ENCODE data around the gene RPL10A.
"Not testable (repeated sequence)": the region's sequence is repeated elsewhere in the genome, so short reads cannot be mapped to it uniquely, and the experiment has no call there.

Gene RPL10A

DNA sequence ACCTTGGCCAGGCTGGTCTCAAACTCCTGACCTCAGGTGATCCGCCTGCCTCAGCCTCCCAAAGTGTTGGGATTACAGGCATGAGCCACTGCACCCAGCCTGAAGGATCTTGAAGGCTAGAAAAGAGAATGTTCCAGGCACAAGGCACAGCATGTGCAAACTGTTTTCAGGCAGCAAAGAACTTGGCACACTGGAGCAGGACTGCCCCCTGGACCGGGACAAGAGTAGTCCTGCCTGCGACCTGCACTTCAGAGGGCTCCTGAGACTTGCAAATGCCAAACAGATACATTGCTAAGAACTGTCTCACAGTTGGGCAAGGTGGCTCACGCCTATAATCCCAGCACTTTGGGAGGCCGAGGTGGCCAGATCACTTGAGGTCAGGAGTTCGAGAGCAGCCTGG lies 47.7 kb downstream of the RPL10A start:
- DNase-seq = not testable (repeated sequence)

GRCh38 chr6:35516712-35517111 lies 48.5 kb downstream of the RPL10A start:
- DNase-seq = no peak

DNA sequence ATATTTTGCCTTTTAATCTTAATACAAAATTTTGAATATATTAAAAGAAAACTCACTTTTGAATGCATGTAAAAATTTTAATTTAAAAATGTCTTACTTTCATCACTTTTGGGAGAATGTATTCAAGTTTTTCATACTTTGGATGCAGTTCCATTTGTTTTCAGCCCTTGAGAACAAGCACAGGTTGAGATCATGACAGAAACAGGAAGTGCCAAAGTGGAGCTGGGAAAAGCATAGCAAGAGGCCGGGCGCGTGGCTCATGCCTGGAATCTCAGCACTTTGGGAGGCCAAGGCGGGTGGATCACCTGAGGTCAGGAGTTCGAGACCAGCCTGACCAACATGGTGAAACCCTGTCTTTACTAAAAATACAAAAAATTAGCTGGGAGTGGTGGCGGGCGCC lies 49.8 kb downstream of the RPL10A start:
- not testable (repeated sequence) for DNase-seq

- no peak for DNase-seq
Observed at GRCh38 chr6:35518566-35519312, 50.5 kb downstream of the RPL10A start.

DNA sequence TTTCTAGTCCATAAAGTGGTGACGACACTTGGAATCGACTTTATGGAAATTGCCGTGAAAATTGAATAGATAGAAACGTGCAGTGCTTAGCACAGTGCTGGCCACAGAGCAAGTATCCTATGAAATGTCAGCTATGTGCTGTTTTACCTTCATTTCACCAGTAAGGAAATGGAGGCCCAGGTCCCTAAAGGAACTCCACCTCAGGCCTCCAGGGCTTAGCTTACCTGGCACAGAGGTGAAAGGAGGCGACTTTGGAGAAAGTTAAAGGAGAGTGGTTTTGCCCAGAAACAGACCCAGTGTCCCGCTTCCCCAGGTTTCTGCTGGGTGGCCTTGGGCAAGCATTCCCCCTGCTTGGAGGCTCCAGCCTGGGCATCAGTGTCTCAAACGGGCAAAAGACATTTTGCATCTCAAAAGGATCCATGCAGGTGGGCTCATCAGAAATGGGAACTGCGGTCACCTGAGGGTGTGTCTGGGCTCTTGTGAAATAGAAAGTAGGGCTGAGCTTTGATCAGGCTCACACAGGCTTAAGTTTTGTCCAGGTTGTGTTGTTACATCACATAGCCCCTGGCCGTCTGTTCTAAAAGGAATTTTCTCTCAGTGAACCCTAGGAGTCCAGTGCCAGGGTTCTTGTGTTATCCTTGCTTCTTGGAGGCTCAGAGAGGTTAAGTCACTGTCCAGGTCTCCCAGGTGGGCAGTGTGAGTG lies 51.3 kb downstream of the RPL10A start:
- DNase-seq = no peak
